Measurements from ENCODE around the gene TBX2. TPM values are rescaled to one million over a fixed set of nuclear protein-coding genes. Genes with fewer than 3 reads are reported as not detected.

The TBX2 gene
- 98.1 and 148 TPM in 2 replicates for total RNA-seq
- polyA plus RNA-seq = 40.5 and 64.9 TPM in 2 replicates
- polyA plus RNA-seq (2012) = 86.7 and 151 TPM in 2 replicates
- 102 and 172 TPM in 2 replicates for polyA minus RNA-seq (ENCODE audit: low replicate concordance)

DNA sequence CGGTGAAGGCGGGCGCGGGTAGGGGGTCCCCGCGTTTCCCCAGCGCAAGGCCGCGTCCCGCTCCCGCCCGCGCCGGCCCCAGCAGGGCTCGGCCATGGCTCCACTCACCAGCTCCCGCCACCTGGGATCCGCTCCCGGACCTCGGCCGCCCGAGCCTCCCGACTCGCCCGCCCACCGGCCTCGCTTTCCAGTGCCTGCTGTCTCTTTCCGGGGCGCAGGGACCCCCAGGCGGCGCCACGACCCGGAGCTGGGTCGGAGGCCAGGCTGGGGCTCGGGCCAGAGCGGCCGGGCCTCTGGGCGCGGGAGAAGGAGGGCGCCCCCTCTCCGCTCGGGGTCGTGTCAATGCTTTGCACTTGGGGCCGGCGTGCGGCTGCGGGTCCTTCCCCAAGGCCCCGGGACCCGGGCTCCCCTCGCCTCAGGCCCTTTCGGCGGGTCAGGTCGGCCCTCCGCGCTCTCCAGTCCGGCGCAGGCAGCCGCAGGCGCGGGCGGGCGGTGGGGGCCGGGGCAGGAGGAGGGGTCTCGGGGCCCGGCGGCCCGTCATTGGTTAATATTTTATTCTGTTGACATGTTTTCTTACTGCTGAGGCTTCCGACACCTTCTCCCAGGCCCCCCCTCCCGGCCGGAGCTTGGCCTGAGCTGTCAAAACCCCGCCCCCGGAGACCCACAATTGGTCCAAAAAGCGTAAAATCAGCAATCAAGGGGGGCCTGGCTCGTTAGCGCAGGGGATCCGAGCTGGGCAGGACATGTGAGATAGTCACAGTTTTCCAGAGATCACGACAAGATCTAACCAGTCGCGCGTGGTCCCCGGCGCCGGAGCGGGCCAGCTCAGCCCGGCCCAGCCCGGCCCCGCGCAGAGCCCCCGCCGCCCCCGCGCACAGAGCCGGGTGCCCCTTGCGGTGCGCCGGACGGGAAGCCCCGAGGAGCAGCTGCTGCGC, at the start of gene TBX2:
TSS of gene TBX2 (plus strand) at position 713 of the 935 bp plus-strand sequence. CDS start 334 bp downstream, outside the sequence.
- no peak for TF ChIP-seq EZH2 (IDR thresholded peaks at IDR 0.05; ENCODE audit: low read length, missing control alignments)
- no peak within 1 kb of the TSS for H2AFZ ChIP-seq (ENCODE audit: low read length)
- peak; percentile 93 to 99 for DNase-seq (ENCODE audit: low read depth in 2 of 2)
- H3K4me2 ChIP-seq (ENCODE audit: extremely low read depth, insufficient read depth, low read length) = peak within 1 kb of the TSS; percentile 94
- H3K27ac ChIP-seq (ENCODE audit: insufficient read depth, low read length) = peak within 1 kb of the TSS; percentile 95
- peaks cover 29% of the 10 kb centered on the region for H3K36me3 ChIP-seq (ENCODE audit: control insufficient read depth, insufficient read depth, low read length)
- no peaks in the 10 kb centered on the region for H4K20me1 ChIP-seq (ENCODE audit: control insufficient read depth, extremely low read depth, insufficient read depth, low read length)
- H3K4me3 ChIP-seq (replicated peaks in 1 of 4; ENCODE audit: control extremely low read depth in 1 of 4, insufficient read depth in 1 of 4, low read depth in 3 of 4, low read length in 4 of 4) = peak within 1 kb of the TSS; percentile 90 to 100 (median 94)
- peak within 1 kb of the TSS; percentile 97 for H3K9ac ChIP-seq (ENCODE audit: insufficient read depth, low read length)
- H3K4me1 ChIP-seq (ENCODE audit: control insufficient read depth, extremely low read depth, insufficient read depth, low read length) = peaks cover 6% of the 10 kb centered on the region
- H3K9me3 ChIP-seq (ENCODE audit: control insufficient read depth, insufficient read depth, low read depth, low read length) = no peaks in the 10 kb centered on the region
- peaks cover 95% of the 10 kb centered on the region for H3K79me2 ChIP-seq (ENCODE audit: control insufficient read depth, insufficient read depth, low read length)
- H3K27me3 ChIP-seq (ENCODE audit: control insufficient read depth, insufficient read depth, low read length) = no peaks in the 10 kb centered on the region

GRCh38 chr17:61351745-61352407, 47.8 kb upstream of the TBX2 start:
- Histone ChIP-seq H4K20me1 (ENCODE audit: control insufficient read depth, extremely low read depth, insufficient read depth, low read length) (no peaks in the 10 kb centered on the region), H3K79me2 (ENCODE audit: control insufficient read depth, insufficient read depth, low read length) (no peaks in the 10 kb centered on the region), H3K27ac (ENCODE audit: insufficient read depth, low read length) (peak overlapping the region; percentile 14), H3K4me2 (ENCODE audit: extremely low read depth, insufficient read depth, low read length) (no peak overlapping the region), H3K27me3 (ENCODE audit: control insufficient read depth, insufficient read depth, low read length) (no peaks in the 10 kb centered on the region), H3K4me1 (ENCODE audit: control insufficient read depth, extremely low read depth, insufficient read depth, low read length) (peaks cover 16% of the 10 kb centered on the region), H3K9me3 (ENCODE audit: control insufficient read depth, insufficient read depth, low read depth, low read length) (no peaks in the 10 kb centered on the region), H2AFZ (ENCODE audit: low read length) (peak overlapping the region; percentile 58), H3K9ac (ENCODE audit: insufficient read depth, low read length) (no peak overlapping the region), H3K36me3 (ENCODE audit: control insufficient read depth, insufficient read depth, low read length) (no peaks in the 10 kb centered on the region), H3K4me3 (replicated peaks in 1 of 4; ENCODE audit: control extremely low read depth in 1 of 4, insufficient read depth in 1 of 4, low read depth in 3 of 4, low read length in 4 of 4) (no peak overlapping the region)
- no peak for DNase-seq (ENCODE audit: low read depth in 2 of 2)
- TF ChIP-seq, protein P1, sequence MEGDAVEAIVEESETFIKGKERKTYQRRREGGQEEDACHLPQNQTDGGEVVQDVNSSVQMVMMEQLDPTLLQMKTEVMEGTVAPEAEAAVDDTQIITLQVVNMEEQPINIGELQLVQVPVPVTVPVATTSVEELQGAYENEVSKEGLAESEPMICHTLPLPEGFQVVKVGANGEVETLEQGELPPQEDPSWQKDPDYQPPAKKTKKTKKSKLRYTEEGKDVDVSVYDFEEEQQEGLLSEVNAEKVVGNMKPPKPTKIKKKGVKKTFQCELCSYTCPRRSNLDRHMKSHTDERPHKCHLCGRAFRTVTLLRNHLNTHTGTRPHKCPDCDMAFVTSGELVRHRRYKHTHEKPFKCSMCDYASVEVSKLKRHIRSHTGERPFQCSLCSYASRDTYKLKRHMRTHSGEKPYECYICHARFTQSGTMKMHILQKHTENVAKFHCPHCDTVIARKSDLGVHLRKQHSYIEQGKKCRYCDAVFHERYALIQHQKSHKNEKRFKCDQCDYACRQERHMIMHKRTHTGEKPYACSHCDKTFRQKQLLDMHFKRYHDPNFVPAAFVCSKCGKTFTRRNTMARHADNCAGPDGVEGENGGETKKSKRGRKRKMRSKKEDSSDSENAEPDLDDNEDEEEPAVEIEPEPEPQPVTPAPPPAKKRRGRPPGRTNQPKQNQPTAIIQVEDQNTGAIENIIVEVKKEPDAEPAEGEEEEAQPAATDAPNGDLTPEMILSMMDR (conservative IDR thresholded peaks at IDR 0.05 in 1 of 2, IDR thresholded peaks at IDR 0.05 in 1 of 2; ENCODE audit: low read depth in 1 of 2, low read length in 2 of 2) = no peak
- TF ChIP-seq EZH2 (IDR thresholded peaks at IDR 0.05; ENCODE audit: low read length, missing control alignments) = no peak

- H3K4me3 ChIP-seq (replicated peaks in 1 of 4; ENCODE audit: control extremely low read depth in 1 of 4, insufficient read depth in 1 of 4, low read depth in 3 of 4, low read length in 4 of 4) = no peak overlapping the region
- TF ChIP-seq, protein P1 (conservative IDR thresholded peaks at IDR 0.05 in 1 of 2, IDR thresholded peaks at IDR 0.05 in 1 of 2; ENCODE audit: low read depth in 1 of 2, low read length in 2 of 2) = no peak
- TF ChIP-seq EZH2 (IDR thresholded peaks at IDR 0.05; ENCODE audit: low read length, missing control alignments) = no peak
- peaks cover 16% of the 10 kb centered on the region for H3K4me1 ChIP-seq (ENCODE audit: control insufficient read depth, extremely low read depth, insufficient read depth, low read length)
- H3K79me2 ChIP-seq (ENCODE audit: control insufficient read depth, insufficient read depth, low read length) = no peaks in the 10 kb centered on the region
- no peak overlapping the region for H3K9ac ChIP-seq (ENCODE audit: insufficient read depth, low read length)
- H3K36me3 ChIP-seq (ENCODE audit: control insufficient read depth, insufficient read depth, low read length) = no peaks in the 10 kb centered on the region
- no peaks in the 10 kb centered on the region for H4K20me1 ChIP-seq (ENCODE audit: control insufficient read depth, extremely low read depth, insufficient read depth, low read length)
- H3K27me3 ChIP-seq (ENCODE audit: control insufficient read depth, insufficient read depth, low read length) = no peaks in the 10 kb centered on the region
- peak; percentile 12 to 24 for DNase-seq (ENCODE audit: low read depth in 2 of 2)
- peak overlapping the region; percentile 58 for H2AFZ ChIP-seq (ENCODE audit: low read length)
- H3K27ac ChIP-seq (ENCODE audit: insufficient read depth, low read length) = peak overlapping the region; percentile 23
- H3K4me2 ChIP-seq (ENCODE audit: extremely low read depth, insufficient read depth, low read length) = no peak overlapping the region
- no peaks in the 10 kb centered on the region for H3K9me3 ChIP-seq (ENCODE audit: control insufficient read depth, insufficient read depth, low read depth, low read length)
Observed at GRCh38 chr17:61352408-61352770, 47.3 kb upstream of the TBX2 start.
